Panc1 (cell line): Measurements from ENCODE around the gene ANTXR2. TPM values are rescaled to one million over a fixed set of nuclear protein-coding genes. Genes with fewer than 3 reads are reported as not detected.
"Not testable (repeated sequence)": the region's sequence is repeated elsewhere in the genome, so short reads cannot be mapped to it uniquely, and the experiment has no call there.

Experiments used
- ATAC-seq: fragments of 200-7000 bp; cut with Tn5 transposase; 2 replicates; pipeline ENCODE4 v1.9.1; 2020; ENCODE audit warnings: mild to moderate bottlenecking, moderate library complexity
- BruUV-seq: library from RNA; stranded (reverse); fragments of 400-500 nt; replicated peaks from 2 replicates; lab custom pipeline; 2021; lab: Mats Ljungman, UMichigan
- CTCF ChIA-PET: fragments of 300-600 bp; sonication (Branson Sonifier 250); formaldehyde crosslinking; loops from one replicate; lab custom pipeline; 2022; ENCODE audit warnings: antibody characterized with exemption; lab: Charles Lee
- POLR2A ChIA-PET: fragments of 300-600 bp; sonication (Branson Sonifier 250); formaldehyde crosslinking; loops from one replicate; lab custom pipeline; 2022; ENCODE audit warnings: antibody characterized with exemption; lab: Charles Lee
- DNase-seq: peaks from one replicate; pipeline ENCODE4 v3.0.0-alpha.2; 2010; ENCODE audit warnings: low read depth, low spot score
- H3K27ac ChIP-seq: 2 replicates; pipeline ENCODE4 v1.5.1; 2011; ENCODE audit warnings: mild to moderate bottlenecking, low read length, inconsistent platforms
- H3K27me3 ChIP-seq: fragments of 200-500 bp; sonication (Bioruptor generic); 2 replicates; pipeline ENCODE4 v1.6.0; 2014; ENCODE audit warnings: low read length, inconsistent platforms; ENCODE audit not compliant: control insufficient read depth, insufficient read depth
- H3K36me3 ChIP-seq: fragments of 200-500 bp; sonication (Bioruptor generic); 2 replicates; pipeline ENCODE4 v1.5.1; 2014; ENCODE audit warnings: inconsistent platforms, mild to moderate bottlenecking, low read length, moderate library complexity; ENCODE audit not compliant: control insufficient read depth, insufficient read depth
- H3K4me1 ChIP-seq: 2 replicates; pipeline ENCODE4 v1.5.1; 2011; ENCODE audit warnings: inconsistent platforms, mild to moderate bottlenecking, low read length, moderate library complexity; ENCODE audit not compliant: control insufficient read depth, insufficient read depth
- H3K4me3 ChIP-seq, 2 experiments: 2 replicates each; pipeline ENCODE4 v1.5.1; 2011 to 2012; ENCODE audit warnings: low read depth in 2 of 2, low read length in 2 of 2, mild to moderate bottlenecking in 2 of 2, inconsistent platforms in 1 of 2, moderate library complexity in 1 of 2
- H3K9me3 ChIP-seq: fragments of 200-500 bp; sonication (Bioruptor generic); 2 replicates; pipeline ENCODE4 v1.5.1; 2014; ENCODE audit warnings: low read depth, mild to moderate bottlenecking, inconsistent platforms, low read length, moderate library complexity; ENCODE audit not compliant: control insufficient read depth, insufficient read depth
- CTCF ChIP-seq: fragments of 450-650 bp; IDR thresholded peaks from 2 replicates; pipeline ENCODE4 v1.5.1; 2017; ENCODE audit warnings: mild to moderate bottlenecking
- POLR2AphosphoS5 ChIP-seq: IDR thresholded peaks from 2 replicates; pipeline ENCODE4 v1.6.1; 2012; ENCODE audit warnings: mild to moderate bottlenecking, low read depth, low read length, moderate library complexity
- SIN3A ChIP-seq: IDR thresholded peaks from 2 replicates; pipeline ENCODE4 v1.6.1; 2012; ENCODE audit warnings: low read depth, mild to moderate bottlenecking, low read length, moderate library complexity, borderline replicate concordance; ENCODE audit not compliant: insufficient read depth
- TCF7L2 ChIP-seq: IDR thresholded peaks from 2 replicates; pipeline ENCODE4 v1.6.1; 2011; ENCODE audit warnings: mild to moderate bottlenecking, low read depth, low read length, inconsistent platforms
- in situ Hi-C: cut with HindIII; loops from 2 replicates; pipeline ENCODE4 v1.10.0; 2016; ENCODE audit warnings: low sequenced_read_pairs, low pct_unique_long_range_greater_than_20kb
- intact Hi-C: fragments of 100-400 bp; cut with micrococcal nuclease; formaldehyde crosslinking; loops from one replicate; pipeline ENCODE4 v1.10.0; 2022; ENCODE audit not compliant: unreplicated experiment
- total RNA-seq: library from RNA; stranded (reverse); gene quantifications from one replicate; pipeline ENCODE4 v1.2.1, GENCODE V29; 2021; ENCODE audit not compliant: unreplicated experiment
- TF ChIP-seq, protein P1 (sequence below), 2 experiments: IDR thresholded peaks; 2 replicates each; pipeline ENCODE4 v1.6.1; 2011 to 2012; ENCODE audit warnings: low read depth in 2 of 2, control low read depth in 1 of 2, low read length in 1 of 2, mild to moderate bottlenecking in 1 of 2, moderate library complexity in 1 of 2; ENCODE audit not compliant: insufficient read depth in 1 of 2

ANTXR2 gene
- total RNA-seq, 1 experiment from 2014 or later, result 27.8 TPM

DNA sequence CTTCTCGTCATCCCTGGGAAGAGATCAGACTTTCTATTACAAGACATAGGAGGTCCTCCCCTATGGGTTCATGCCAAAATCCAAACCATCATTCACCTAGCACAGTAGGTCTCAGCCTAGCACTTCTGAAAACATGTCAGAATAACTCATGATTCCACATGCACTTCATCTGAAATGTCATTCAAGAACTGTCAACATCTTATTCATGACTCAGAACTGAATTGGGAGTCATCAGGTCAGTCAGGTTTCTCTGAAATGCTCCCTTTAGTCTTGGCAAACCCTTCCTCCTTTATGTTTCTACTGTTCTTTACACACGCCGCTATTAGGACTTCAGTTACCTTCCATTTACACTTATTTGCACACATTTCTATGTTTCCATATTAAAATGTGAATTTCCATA, 67.2 kb downstream of the ANTXR2 start:
- ChIA-PET CTCF (no interaction called here), POLR2A (no interaction called here)
- intact Hi-C loops, result no loop called here
- ATAC-seq (no peak), DNase-seq (no peak)
- no peak overlapping the region for H3K27ac ChIP-seq
- no peak for TF ChIP-seq CTCF
- TF ChIP-seq TCF7L2, result no peak
- TF ChIP-seq POLR2AphosphoS5, result no peak
- TF ChIP-seq SIN3A, result no peak
- TF ChIP-seq, protein P1, sequence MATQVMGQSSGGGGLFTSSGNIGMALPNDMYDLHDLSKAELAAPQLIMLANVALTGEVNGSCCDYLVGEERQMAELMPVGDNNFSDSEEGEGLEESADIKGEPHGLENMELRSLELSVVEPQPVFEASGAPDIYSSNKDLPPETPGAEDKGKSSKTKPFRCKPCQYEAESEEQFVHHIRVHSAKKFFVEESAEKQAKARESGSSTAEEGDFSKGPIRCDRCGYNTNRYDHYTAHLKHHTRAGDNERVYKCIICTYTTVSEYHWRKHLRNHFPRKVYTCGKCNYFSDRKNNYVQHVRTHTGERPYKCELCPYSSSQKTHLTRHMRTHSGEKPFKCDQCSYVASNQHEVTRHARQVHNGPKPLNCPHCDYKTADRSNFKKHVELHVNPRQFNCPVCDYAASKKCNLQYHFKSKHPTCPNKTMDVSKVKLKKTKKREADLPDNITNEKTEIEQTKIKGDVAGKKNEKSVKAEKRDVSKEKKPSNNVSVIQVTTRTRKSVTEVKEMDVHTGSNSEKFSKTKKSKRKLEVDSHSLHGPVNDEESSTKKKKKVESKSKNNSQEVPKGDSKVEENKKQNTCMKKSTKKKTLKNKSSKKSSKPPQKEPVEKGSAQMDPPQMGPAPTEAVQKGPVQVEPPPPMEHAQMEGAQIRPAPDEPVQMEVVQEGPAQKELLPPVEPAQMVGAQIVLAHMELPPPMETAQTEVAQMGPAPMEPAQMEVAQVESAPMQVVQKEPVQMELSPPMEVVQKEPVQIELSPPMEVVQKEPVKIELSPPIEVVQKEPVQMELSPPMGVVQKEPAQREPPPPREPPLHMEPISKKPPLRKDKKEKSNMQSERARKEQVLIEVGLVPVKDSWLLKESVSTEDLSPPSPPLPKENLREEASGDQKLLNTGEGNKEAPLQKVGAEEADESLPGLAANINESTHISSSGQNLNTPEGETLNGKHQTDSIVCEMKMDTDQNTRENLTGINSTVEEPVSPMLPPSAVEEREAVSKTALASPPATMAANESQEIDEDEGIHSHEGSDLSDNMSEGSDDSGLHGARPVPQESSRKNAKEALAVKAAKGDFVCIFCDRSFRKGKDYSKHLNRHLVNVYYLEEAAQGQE (IDR thresholded peaks at IDR 0.05; ENCODE audit: insufficient read depth in 1 of 2, low read depth in 2 of 2, low read length in 1 of 2), result no peak
- peaks cover 6% of the 10 kb centered on the region for H3K9me3 ChIP-seq
- peaks cover 5% of the 10 kb centered on the region for H3K36me3 ChIP-seq
- in situ Hi-C loops, result no loop called here
- no peaks in the 10 kb centered on the region for H3K27me3 ChIP-seq
- no peak overlapping the region for H3K4me3 ChIP-seq
- H3K4me1 ChIP-seq, result no peaks in the 10 kb centered on the region
- BruUV-seq, result no TSS peak

DNA sequence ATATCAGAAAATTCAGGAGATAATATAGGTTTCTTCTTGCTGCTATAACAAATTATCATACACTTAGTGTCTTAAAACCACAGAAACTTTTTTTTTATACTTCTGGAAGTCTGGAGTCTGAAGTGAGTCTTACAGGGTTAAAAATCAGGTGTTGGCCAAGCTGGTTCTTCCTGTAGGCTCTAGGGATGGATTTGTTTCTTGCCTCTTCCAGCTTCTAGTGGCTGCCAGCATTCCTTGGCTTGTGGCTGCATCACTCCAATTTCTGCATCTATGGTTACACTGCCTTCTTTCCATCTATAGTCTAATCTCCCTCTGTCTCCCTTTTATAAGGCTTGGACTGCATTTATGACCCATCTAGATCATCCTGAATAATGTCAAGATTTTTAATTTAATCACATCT, 68.7 kb downstream of the ANTXR2 start:
- DNase-seq (no peak), ATAC-seq (no peak)
- H3K4me3 ChIP-seq, result no peak overlapping the region
- no peak overlapping the region for H3K27ac ChIP-seq
- no TSS peak for BruUV-seq
- peaks cover 6% of the 10 kb centered on the region for H3K9me3 ChIP-seq
- H3K4me1 ChIP-seq, result no peaks in the 10 kb centered on the region
- CTCF ChIA-PET, result no interaction called here
- H3K27me3 ChIP-seq, result no peaks in the 10 kb centered on the region
- H3K36me3 ChIP-seq, result peaks cover 5% of the 10 kb centered on the region
- intact Hi-C loops, result no loop called here
- POLR2A ChIA-PET, result no interaction called here
- TF ChIP-seq SIN3A (no peak), POLR2AphosphoS5 (no peak), TCF7L2 (no peak), CTCF (no peak)
- TF ChIP-seq, protein P1 (IDR thresholded peaks at IDR 0.05; ENCODE audit: insufficient read depth in 1 of 2, low read depth in 2 of 2, low read length in 1 of 2), result no peak
- in situ Hi-C loops, result no loop called here

DNA sequence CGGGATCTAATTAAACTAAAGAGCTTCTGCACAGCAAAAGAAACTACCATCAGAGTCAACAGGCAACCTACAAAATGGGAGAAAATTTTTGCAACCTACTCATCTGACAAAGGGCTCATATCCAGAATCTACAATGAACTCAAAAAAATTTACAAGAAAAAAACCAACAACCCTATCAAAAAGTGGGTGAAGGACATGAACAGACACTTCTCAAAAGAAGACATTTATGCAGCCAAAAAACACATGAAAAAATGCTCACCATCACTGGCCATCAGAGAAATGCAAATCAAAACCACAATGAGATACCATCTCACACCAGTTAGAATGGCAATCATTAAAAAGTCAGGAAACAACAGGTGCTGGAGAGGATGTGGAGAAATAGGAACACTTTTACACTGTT, 70.5 kb downstream of the ANTXR2 start:
- ATAC-seq, POLR2A ChIA-PET, CTCF ChIA-PET, DNase-seq, in situ Hi-C loops, H3K4me3 ChIP-seq, H3K4me1 ChIP-seq, H3K9me3 ChIP-seq, H3K36me3 ChIP-seq, intact Hi-C loops, H3K27me3 ChIP-seq, BruUV-seq, H3K27ac ChIP-seq: not testable (repeated sequence)

DNA sequence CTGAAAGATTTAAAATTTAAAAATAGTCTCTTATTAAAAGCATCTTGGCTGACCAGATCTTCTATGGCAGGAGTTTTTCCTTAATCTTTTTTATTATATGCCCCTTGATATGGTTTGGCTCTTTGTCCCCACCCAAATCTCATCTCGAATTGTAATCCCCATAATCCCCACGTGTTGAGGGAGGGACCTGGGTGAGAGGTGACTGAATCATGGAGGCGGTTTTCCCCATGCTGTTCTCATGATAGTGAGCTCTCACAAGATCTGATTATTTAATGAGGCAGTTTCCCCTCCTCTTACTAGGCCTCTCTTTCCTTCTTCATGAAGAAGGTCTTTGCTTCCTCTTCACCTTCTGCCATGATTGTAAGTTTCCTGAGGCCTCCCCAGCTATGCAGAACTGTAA, 74.0 kb downstream of the ANTXR2 start:
- CTCF ChIA-PET, H3K9me3 ChIP-seq, H3K4me1 ChIP-seq, POLR2A ChIA-PET, DNase-seq, BruUV-seq, H3K36me3 ChIP-seq, in situ Hi-C loops, H3K27me3 ChIP-seq, H3K27ac ChIP-seq, H3K4me3 ChIP-seq, intact Hi-C loops, ATAC-seq: not testable (repeated sequence)
